GM12878 (cell line): ENCODE results near the gene SOX5. TPM values are rescaled to one million over a fixed set of nuclear protein-coding genes. Genes with fewer than 3 reads are reported as not detected.

Source experiments
- ATAC-seq: fragments of 200-7000 bp; cut with Tn5 transposase; 3 replicates; pipeline ENCODE4 v1.9.1; 2020; ENCODE audit warnings: mild to moderate bottlenecking, moderate library complexity
- BruUV-seq: library from RNA; stranded (reverse); fragments of 400-500 nt; replicated peaks from 2 replicates; lab custom pipeline; 2021; lab: Mats Ljungman, UMichigan
- CTCF ChIA-PET: fragments of 300-600 bp; sonication (Branson Sonifier 250); formaldehyde crosslinking; extraction: SDS; loops from one replicate; lab custom pipeline; 2021; ENCODE audit warnings: inconsistent platforms; lab: Yijun Ruan, JAX
- POLR2A ChIA-PET: fragments of 350-600 bp; formaldehyde crosslinking; extraction: SDS; loops from one replicate; lab custom pipeline; 2021; ENCODE audit warnings: inconsistent platforms; lab: Charles Lee
- RAD21 ChIA-PET: fragments of 300-600 bp; sonication (Branson Sonifier 250); formaldehyde crosslinking; loops from one replicate; lab custom pipeline; 2023; ENCODE audit warnings: antibody characterized with exemption; ENCODE audit not compliant: unreplicated experiment; lab: Charles Lee
- SMC1A ChIA-PET: fragments of 300-600 bp; sonication (Branson Sonifier 250); formaldehyde crosslinking; loops from one replicate; lab custom pipeline; 2023; ENCODE audit not compliant: unreplicated experiment, uncharacterized antibody; lab: Charles Lee
- DNase-seq: peaks from one replicate; pipeline ENCODE4 v3.0.0-alpha.2; 2011; ENCODE audit warnings: low read depth, low spot score
- FAIRE-seq: peaks from 3 replicates; lab custom pipeline; 2011; peaks lifted over from hg19 to GRCh38; lab: Jason Lieb, UNC
- H2AFZ ChIP-seq: 2 replicates; pipeline ENCODE4 v1.6.0; 2011; ENCODE audit warnings: low read depth, low read length, control low read depth; ENCODE audit not compliant: control insufficient read depth
- H3K27ac ChIP-seq: 2 replicates; pipeline ENCODE4 v1.5.1; 2011; ENCODE audit warnings: control low read depth; ENCODE audit not compliant: control insufficient read depth, insufficient read depth
- H3K27me3 ChIP-seq, 2 experiments: replicated peaks in 1 of 2; 2 replicates each; pipeline versions ENCODE4 v1.6.0 to v1.6.1; 2011; ENCODE audit warnings: low read length in 1 of 2; ENCODE audit not compliant: control insufficient read depth in 2 of 2, insufficient read depth in 2 of 2
- H3K36me3 ChIP-seq, 2 experiments: 2 replicates each; pipeline ENCODE4 v1.5.1; 2011; ENCODE audit warnings: low read length in 1 of 2; ENCODE audit not compliant: control insufficient read depth in 2 of 2, insufficient read depth in 2 of 2
- H3K4me1 ChIP-seq: 2 replicates; pipeline ENCODE4 v1.6.1; 2011; ENCODE audit warnings: mild to moderate bottlenecking, low read length, moderate library complexity, mixed read lengths; ENCODE audit not compliant: control insufficient read depth, insufficient read depth
- H3K4me2 ChIP-seq: 2 replicates; pipeline ENCODE4 v1.6.0; 2011; ENCODE audit warnings: control low read depth; ENCODE audit not compliant: control insufficient read depth, insufficient read depth
- H3K4me3 ChIP-seq: fragments of 200-600 bp; sonication (generic); 2 replicates; pipeline ENCODE4 v1.5.1; 2016
- H3K79me2 ChIP-seq: 2 replicates; pipeline ENCODE4 v1.6.0; 2011; ENCODE audit warnings: low read length; ENCODE audit not compliant: control insufficient read depth, insufficient read depth
- H3K9ac ChIP-seq: 2 replicates; pipeline ENCODE4 v1.8.0; 2011; ENCODE audit warnings: low read length, control low read depth, mixed read lengths; ENCODE audit not compliant: control insufficient read depth, insufficient read depth
- H3K9me3 ChIP-seq: replicated peaks from 3 replicates; pipeline ENCODE4 v1.5.1; 2011; ENCODE audit warnings: mild to moderate bottlenecking, low read length; ENCODE audit not compliant: control insufficient read depth, insufficient read depth
- H4K20me1 ChIP-seq: 2 replicates; pipeline ENCODE4 v1.6.0; 2011; ENCODE audit not compliant: control insufficient read depth, insufficient read depth
- ATF7 ChIP-seq: fragments of 450-650 bp; IDR thresholded peaks from 2 replicates; pipeline ENCODE4 v1.6.1; 2016; ENCODE audit warnings: low read depth, mild to moderate bottlenecking
- BMI1 ChIP-seq: fragments of 450-650 bp; IDR thresholded peaks from 2 replicates; pipeline ENCODE4 v1.6.1; 2016; ENCODE audit warnings: mild to moderate bottlenecking, moderate library complexity, borderline replicate concordance
- CBX3 ChIP-seq: fragments of 200-600 bp; sonication (generic); IDR thresholded peaks from 2 replicates; pipeline ENCODE4 v1.6.1; 2016; ENCODE audit warnings: low read depth, borderline replicate concordance
- CHD4 ChIP-seq: fragments of 200-600 bp; sonication (generic); IDR thresholded peaks from 2 replicates; pipeline ENCODE4 v1.6.1; 2016; ENCODE audit warnings: mild to moderate bottlenecking
- CTCF ChIP-seq, 3 experiments: IDR thresholded peaks in 2 of 3; conservative IDR thresholded peaks in 1 of 3; 2 replicates each; pipeline ENCODE4 v1.5.1; 2011; ENCODE audit warnings: low read depth in 3 of 3, low read length in 3 of 3, mild to moderate bottlenecking in 3 of 3, control low read depth in 2 of 3, moderate library complexity in 2 of 3, inconsistent platforms in 1 of 3, mixed read lengths in 1 of 3; ENCODE audit not compliant: control insufficient read depth in 2 of 3, insufficient read depth in 1 of 3; ENCODE audit errors: extremely low read depth in 1 of 3
- HDGF ChIP-seq: fragments of 450-650 bp; IDR thresholded peaks from 2 replicates; pipeline ENCODE4 v1.6.1; 2016; ENCODE audit warnings: antibody characterized with exemption
- KAT2A ChIP-seq: conservative IDR thresholded peaks from 2 replicates; pipeline ENCODE4 v1.6.1; 2011; ENCODE audit warnings: low read depth, low read length; ENCODE audit not compliant: control insufficient read depth
- MEF2B ChIP-seq: fragments of 450-650 bp; IDR thresholded peaks from 2 replicates; pipeline ENCODE4 v1.6.1; 2018; ENCODE audit warnings: mild to moderate bottlenecking, moderate library complexity; ENCODE audit not compliant: partially characterized antibody, poor library complexity, severe bottlenecking
- NR2C2 ChIP-seq: IDR thresholded peaks from 2 replicates; pipeline ENCODE4 v1.6.1; 2011; ENCODE audit warnings: borderline replicate concordance, low read depth; ENCODE audit not compliant: control insufficient read depth, insufficient read length
- PAX8 ChIP-seq: fragments of 450-650 bp; IDR thresholded peaks from 2 replicates; pipeline ENCODE4 v1.6.1; 2017; ENCODE audit warnings: mild to moderate bottlenecking, moderate library complexity
- RB1 ChIP-seq: fragments of 450-650 bp; formaldehyde crosslinking; IDR thresholded peaks from 2 replicates; pipeline ENCODE4 v1.6.1; 2017; ENCODE audit warnings: mild to moderate bottlenecking, borderline replicate concordance
- SREBF1 ChIP-seq: IDR thresholded peaks from 2 replicates; pipeline ENCODE4 v1.6.1; 2012; ENCODE audit warnings: mild to moderate bottlenecking, low read length
- SRF ChIP-seq, 2 experiments: IDR thresholded peaks; 2 replicates each; pipeline ENCODE4 v1.6.1; 2011; ENCODE audit warnings: low read depth in 2 of 2, low read length in 2 of 2, mild to moderate bottlenecking in 1 of 2, moderate library complexity in 1 of 2
- ZNF24 ChIP-seq: fragments of 450-650 bp; IDR thresholded peaks from 2 replicates; pipeline ENCODE4 v1.6.1; 2017; ENCODE audit warnings: antibody characterized with exemption, mild to moderate bottlenecking
- WGBS: methylation state at CpG from one replicate; pipeline ENCODE4 v1.1.6; 2016; ENCODE audit warnings: low lambda C conversion rate; ENCODE audit not compliant: insufficient replicate concordance, insufficient coverage; ENCODE audit errors: missing lambda C conversion rate; 5-methylcytosine and 5-hydroxymethylcytosine counted together
- in situ Hi-C: fragments of 300-500 bp; cut with MboI; formaldehyde crosslinking; loops from 9 replicates; pipeline ENCODE4 v1.14.3; 2018; ENCODE audit warnings: mixed read lengths
- intact Hi-C: fragments of 100-400 bp; cut with micrococcal nuclease; formaldehyde crosslinking; loops from one replicate; pipeline ENCODE4 v1.14.2; 2022; ENCODE audit not compliant: unreplicated experiment
- polyA plus RNA-seq, 11 experiments: library from polyadenylated mRNA; depleted of rRNA in 4 of 11; unstranded in 6 of 11; stranded (reverse) in 5 of 11; fragments of >200 nt; fragmentation: Nextera tagmentation in 4 of 11; fragmentation: Illumina TruSeq in 1 of 11; extraction: Ambion mirVana in 4 of 11; extraction: Trizol in 1 of 11; gene quantifications; 1 replicate in 1 of 11; 2 replicates in 10 of 11; pipeline versions ENCODE4 v1.2.1 to v1.2.3, GENCODE V29; 2011 to 2016; ENCODE audit warnings: inconsistent platforms in 2 of 11, missing spikeins in 2 of 11, low read depth in 1 of 11
- total RNA-seq, 4 experiments: library from RNA; depleted of rRNA in 3 of 4; stranded (reverse); fragments of >200 nt in 3 of 4; fragmentation: Illumina TruSeq in 1 of 4; extraction: Trizol in 1 of 4; gene quantifications; 2 replicates each; pipeline versions ENCODE4 v1.2.1 to v1.2.3, GENCODE V29; 2013 to 2021

The SOX5 gene
- total and polyA plus RNA-seq, 10 of the 15 experiments (the other 5 are each of a cell fraction or from before 2014, with no cell fraction given) = 0.08 to 1.0 (median 0.24) TPM

- no peaks in the 10 kb centered on the region for H4K20me1 ChIP-seq
- H3K36me3 ChIP-seq = no peaks in the 10 kb centered on the region
- H3K4me3 ChIP-seq = no peak overlapping the region
- in situ Hi-C loops (no loop called here), intact Hi-C loops (no loop called here)
- no peaks in the 10 kb centered on the region for H3K9me3 ChIP-seq
- no peaks in the 10 kb centered on the region for H3K79me2 ChIP-seq
- TF ChIP-seq SREBF1 (no peak), SRF (IDR thresholded peaks at IDR 0.05; ENCODE audit: low read depth in 2 of 2, low read length in 2 of 2) (no peak), MEF2B (no peak), CBX3 (no peak), PAX8 (no peak), ATF7 (no peak), CTCF (IDR thresholded peaks at IDR 0.05 in 2 of 3, conservative IDR thresholded peaks at IDR 0.05 in 1 of 3; ENCODE audit: control insufficient read depth in 2 of 3, extremely low read depth in 1 of 3, insufficient read depth in 1 of 3, low read depth in 3 of 3, low read length in 3 of 3) (no peak), NR2C2 (no peak), BMI1 (no peak), CHD4 (no peak), RB1 (no peak), ZNF24 (no peak), HDGF (no peak), KAT2A (no peak)
- POLR2A ChIA-PET = no interaction called here
- ATAC-seq (no peak), DNase-seq (no peak), FAIRE-seq (no peak)
- SMC1A ChIA-PET = interaction anchor here (0.6 to 1.1 kb wide), 3 partner anchors 9 to 67 kb away, joined by 3 to 4 read pairs (median 3); no protein-coding TSS in a partner anchor
- no TSS peak for BruUV-seq
- H2AFZ ChIP-seq = no peak overlapping the region
- no peak overlapping the region for H3K4me2 ChIP-seq
- no peaks in the 10 kb centered on the region for H3K27me3 ChIP-seq
- WGBS = 83% methylated on average over 1 of the region's 1 CpG
- no peak overlapping the region for H3K9ac ChIP-seq
- no peak overlapping the region for H3K27ac ChIP-seq
- H3K4me1 ChIP-seq = no peaks in the 10 kb centered on the region
- RAD21 ChIA-PET = no interaction called here
- CTCF ChIA-PET = interaction anchor here (0.6 to 1.0 kb wide), 2 partner anchors 23 to 58 kb away, joined by 4 to 5 read pairs; no protein-coding TSS in a partner anchor
Measured at GRCh38 chr12:23757541-23757962, 191.9 kb downstream of the SOX5 start.
